Measurements from ENCODE around the gene POU6F2.

Gene POU6F2

DNA sequence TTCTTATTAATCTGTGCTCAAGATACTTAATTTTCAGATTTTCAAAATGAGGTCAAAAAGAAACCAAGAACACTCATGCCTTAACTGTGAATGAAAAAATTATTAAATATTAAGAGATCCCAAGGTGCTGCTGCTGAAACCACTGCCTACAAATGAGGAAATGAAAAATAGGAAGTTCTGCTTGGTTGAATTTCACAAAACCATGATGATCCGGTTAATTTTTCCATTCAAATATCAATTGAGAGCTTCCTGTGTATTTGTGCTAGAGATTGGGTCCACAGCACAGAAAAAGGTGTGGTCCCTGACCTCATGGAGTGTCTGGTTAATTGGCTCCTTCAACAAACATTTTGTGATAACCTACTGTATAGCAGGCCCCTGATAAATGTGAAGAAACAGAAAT, 455.8 kb downstream of the POU6F2 start:
- Histone ChIP-seq H3K9me3 (ENCODE audit: control insufficient read depth, low read length) (no peaks in the 10 kb centered on the region), H3K27me3 (replicated peaks; ENCODE audit: control insufficient read depth, insufficient read depth, low read length, poor library complexity, severe bottlenecking) (no peaks in the 10 kb centered on the region), H3K27ac (ENCODE audit: insufficient read depth, low read length, poor library complexity, severe bottlenecking) (no peak overlapping the region), H3K4me3 (ENCODE audit: insufficient read depth, low read depth, low read length, poor library complexity, severe bottlenecking) (no peak overlapping the region), H3K36me3 (ENCODE audit: control insufficient read depth, insufficient read depth, low read length) (no peaks in the 10 kb centered on the region), H3K4me1 (ENCODE audit: control insufficient read depth, insufficient read depth, low read length, poor library complexity, severe bottlenecking) (no peaks in the 10 kb centered on the region)
- DNase-seq, result no peak

DNA sequence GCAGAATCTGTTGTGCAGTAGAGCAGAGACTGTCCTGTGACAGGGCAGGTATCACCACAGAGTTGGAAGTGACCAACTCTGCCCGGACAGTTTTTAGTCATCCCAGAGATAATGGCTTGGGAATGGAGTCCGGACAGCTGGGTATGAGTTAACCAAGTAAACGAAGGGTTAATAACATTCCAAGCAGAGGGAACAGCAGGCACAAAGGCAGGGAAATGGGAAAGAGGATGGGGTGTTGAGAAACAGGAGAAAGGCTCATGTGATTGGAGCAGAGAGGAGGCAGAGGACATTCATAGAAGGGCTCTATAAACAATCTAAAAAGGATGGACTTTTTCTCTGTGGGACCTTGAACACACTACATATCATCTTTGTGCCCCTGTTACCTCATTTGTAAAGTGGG, 456.3 kb downstream of the POU6F2 start:
- no peak overlapping the region for H3K27ac ChIP-seq (ENCODE audit: insufficient read depth, low read length, poor library complexity, severe bottlenecking)
- H3K4me3 ChIP-seq (ENCODE audit: insufficient read depth, low read depth, low read length, poor library complexity, severe bottlenecking), result no peak overlapping the region
- H3K27me3 ChIP-seq (replicated peaks; ENCODE audit: control insufficient read depth, insufficient read depth, low read length, poor library complexity, severe bottlenecking), result no peaks in the 10 kb centered on the region
- no peak for DNase-seq
- no peaks in the 10 kb centered on the region for H3K9me3 ChIP-seq (ENCODE audit: control insufficient read depth, low read length)
- no peaks in the 10 kb centered on the region for H3K4me1 ChIP-seq (ENCODE audit: control insufficient read depth, insufficient read depth, low read length, poor library complexity, severe bottlenecking)
- H3K36me3 ChIP-seq (ENCODE audit: control insufficient read depth, insufficient read depth, low read length), result no peaks in the 10 kb centered on the region

GRCh38 chr7:39446546-39446945, 468.8 kb downstream of the POU6F2 start:
- Histone ChIP-seq H3K27me3 (replicated peaks; ENCODE audit: control insufficient read depth, insufficient read depth, low read length, poor library complexity, severe bottlenecking) (no peaks in the 10 kb centered on the region), H3K4me1 (ENCODE audit: control insufficient read depth, insufficient read depth, low read length, poor library complexity, severe bottlenecking) (no peaks in the 10 kb centered on the region), H3K4me3 (ENCODE audit: insufficient read depth, low read depth, low read length, poor library complexity, severe bottlenecking) (no peak overlapping the region), H3K36me3 (ENCODE audit: control insufficient read depth, insufficient read depth, low read length) (no peaks in the 10 kb centered on the region), H3K9me3 (ENCODE audit: control insufficient read depth, low read length) (no peaks in the 10 kb centered on the region), H3K27ac (ENCODE audit: insufficient read depth, low read length, poor library complexity, severe bottlenecking) (no peak overlapping the region)
- no peak for DNase-seq

GRCh38 chr7:39451901-39452300, 474.2 kb downstream of the POU6F2 start:
- no peaks in the 10 kb centered on the region for H3K27me3 ChIP-seq (replicated peaks; ENCODE audit: control insufficient read depth, insufficient read depth, low read length, poor library complexity, severe bottlenecking)
- no peak for DNase-seq
- H3K36me3 ChIP-seq (ENCODE audit: control insufficient read depth, insufficient read depth, low read length), result no peaks in the 10 kb centered on the region
- no peaks in the 10 kb centered on the region for H3K4me1 ChIP-seq (ENCODE audit: control insufficient read depth, insufficient read depth, low read length, poor library complexity, severe bottlenecking)
- H3K27ac ChIP-seq (ENCODE audit: insufficient read depth, low read length, poor library complexity, severe bottlenecking), result no peak overlapping the region
- H3K9me3 ChIP-seq (ENCODE audit: control insufficient read depth, low read length), result no peaks in the 10 kb centered on the region
- no peak overlapping the region for H3K4me3 ChIP-seq (ENCODE audit: insufficient read depth, low read depth, low read length, poor library complexity, severe bottlenecking)

DNA sequence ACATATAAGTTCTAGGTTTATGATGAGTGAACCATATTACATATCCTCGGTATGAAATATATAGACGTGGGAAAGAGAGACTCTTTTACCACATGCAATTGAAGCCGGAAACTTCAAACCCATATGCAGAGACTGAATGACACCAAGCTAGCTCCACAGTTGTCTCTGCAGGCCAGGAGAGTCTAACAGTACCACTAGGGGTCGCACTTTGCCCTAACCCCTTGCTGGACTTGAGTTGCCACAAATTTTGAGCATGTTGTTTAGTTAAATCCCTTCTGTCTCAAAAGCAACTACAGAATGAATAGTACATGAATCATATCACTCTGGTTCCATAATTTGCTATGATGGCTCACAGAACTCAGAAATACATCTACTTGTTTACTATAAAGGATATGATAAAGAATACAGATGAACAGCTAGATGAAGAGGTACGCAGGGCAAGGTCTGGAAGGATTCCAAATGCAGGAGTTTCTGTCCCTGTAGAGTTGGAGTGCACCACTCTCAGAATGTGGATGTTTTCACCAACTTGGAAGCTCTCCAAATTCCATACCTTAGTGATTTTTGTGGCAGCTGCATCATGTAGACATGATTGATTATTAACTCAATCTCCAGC, 476.1 kb downstream of the POU6F2 start:
- Histone ChIP-seq H3K4me3 (ENCODE audit: insufficient read depth, low read depth, low read length, poor library complexity, severe bottlenecking) (no peak overlapping the region), H3K36me3 (ENCODE audit: control insufficient read depth, insufficient read depth, low read length) (no peaks in the 10 kb centered on the region), H3K9me3 (ENCODE audit: control insufficient read depth, low read length) (no peaks in the 10 kb centered on the region), H3K27ac (ENCODE audit: insufficient read depth, low read length, poor library complexity, severe bottlenecking) (no peak overlapping the region), H3K4me1 (ENCODE audit: control insufficient read depth, insufficient read depth, low read length, poor library complexity, severe bottlenecking) (no peaks in the 10 kb centered on the region), H3K27me3 (replicated peaks; ENCODE audit: control insufficient read depth, insufficient read depth, low read length, poor library complexity, severe bottlenecking) (no peaks in the 10 kb centered on the region)
- DNase-seq, result peak in 1 of 3 donors; percentile 12

GRCh38 chr7:39458061-39458745, 480.5 kb downstream of the POU6F2 start:
- Histone ChIP-seq H3K4me3 (ENCODE audit: insufficient read depth, low read depth, low read length, poor library complexity, severe bottlenecking) (no peak overlapping the region), H3K27ac (ENCODE audit: insufficient read depth, low read length, poor library complexity, severe bottlenecking) (no peak overlapping the region), H3K36me3 (ENCODE audit: control insufficient read depth, insufficient read depth, low read length) (no peaks in the 10 kb centered on the region), H3K9me3 (ENCODE audit: control insufficient read depth, low read length) (no peaks in the 10 kb centered on the region), H3K27me3 (replicated peaks; ENCODE audit: control insufficient read depth, insufficient read depth, low read length, poor library complexity, severe bottlenecking) (no peaks in the 10 kb centered on the region), H3K4me1 (ENCODE audit: control insufficient read depth, insufficient read depth, low read length, poor library complexity, severe bottlenecking) (no peaks in the 10 kb centered on the region)
- DNase-seq, result no peak

DNA sequence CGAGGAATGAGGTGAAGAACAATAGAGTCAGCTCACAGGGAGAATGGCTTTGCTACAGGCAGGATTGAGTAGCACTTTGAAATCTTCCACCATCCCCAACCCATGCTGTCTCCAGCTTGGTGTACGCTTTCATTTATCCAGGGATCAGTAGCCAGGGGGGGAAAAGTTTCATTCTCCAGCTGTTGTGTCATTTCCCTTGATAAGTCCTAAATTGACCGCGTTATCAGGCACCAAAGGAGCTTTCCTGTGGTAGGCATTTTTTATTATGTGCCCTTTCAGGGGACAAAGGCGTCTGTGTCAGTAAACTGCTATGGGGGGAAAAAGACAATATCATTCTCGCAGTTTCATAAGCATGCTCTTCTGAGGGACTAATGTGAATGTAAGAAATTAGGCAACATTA, 481.9 kb downstream of the POU6F2 start:
- Histone ChIP-seq H3K4me1 (ENCODE audit: control insufficient read depth, insufficient read depth, low read length, poor library complexity, severe bottlenecking) (no peaks in the 10 kb centered on the region), H3K27me3 (replicated peaks; ENCODE audit: control insufficient read depth, insufficient read depth, low read length, poor library complexity, severe bottlenecking) (no peaks in the 10 kb centered on the region), H3K9me3 (ENCODE audit: control insufficient read depth, low read length) (no peaks in the 10 kb centered on the region)

DNA sequence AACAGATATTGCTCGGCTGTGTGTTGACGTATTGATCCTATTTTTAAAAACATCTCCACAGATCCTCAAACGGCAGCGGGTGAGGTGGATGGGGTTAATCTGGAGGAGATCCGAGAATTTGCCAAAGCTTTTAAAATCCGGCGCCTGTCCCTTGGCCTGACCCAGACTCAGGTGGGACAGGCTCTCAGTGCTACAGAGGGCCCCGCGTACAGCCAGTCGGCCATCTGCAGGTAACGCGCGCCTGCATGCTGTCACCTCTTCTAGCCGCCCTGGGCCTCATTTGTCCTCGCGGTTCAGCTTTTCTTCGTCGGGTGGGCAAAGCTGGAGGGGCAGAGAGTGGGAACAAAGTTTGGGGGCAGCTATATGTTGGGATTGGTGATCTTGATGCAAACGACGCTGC, 482.8 kb downstream of the POU6F2 start:
- Histone ChIP-seq H3K4me3 (ENCODE audit: insufficient read depth, low read depth, low read length, poor library complexity, severe bottlenecking) (no peak overlapping the region), H3K9me3 (ENCODE audit: control insufficient read depth, low read length) (no peaks in the 10 kb centered on the region), H3K4me1 (ENCODE audit: control insufficient read depth, insufficient read depth, low read length, poor library complexity, severe bottlenecking) (no peaks in the 10 kb centered on the region), H3K27me3 (replicated peaks; ENCODE audit: control insufficient read depth, insufficient read depth, low read length, poor library complexity, severe bottlenecking) (no peaks in the 10 kb centered on the region), H3K27ac (ENCODE audit: insufficient read depth, low read length, poor library complexity, severe bottlenecking) (no peak overlapping the region), H3K36me3 (ENCODE audit: control insufficient read depth, insufficient read depth, low read length) (no peaks in the 10 kb centered on the region)
- DNase-seq, result no peak

More for the DNA sequence above, 481.9 kb downstream of the POU6F2 start:
- Histone ChIP-seq H3K36me3 (ENCODE audit: control insufficient read depth, insufficient read depth, low read length) (no peaks in the 10 kb centered on the region), H3K4me3 (ENCODE audit: insufficient read depth, low read depth, low read length, poor library complexity, severe bottlenecking) (no peak overlapping the region), H3K27ac (ENCODE audit: insufficient read depth, low read length, poor library complexity, severe bottlenecking) (no peak overlapping the region)
- DNase-seq, result no peak

- Histone ChIP-seq H3K4me3 (ENCODE audit: insufficient read depth, low read depth, low read length, poor library complexity, severe bottlenecking) (no peak overlapping the region), H3K9me3 (ENCODE audit: control insufficient read depth, low read length) (no peaks in the 10 kb centered on the region), H3K27ac (ENCODE audit: insufficient read depth, low read length, poor library complexity, severe bottlenecking) (no peak overlapping the region), H3K27me3 (replicated peaks; ENCODE audit: control insufficient read depth, insufficient read depth, low read length, poor library complexity, severe bottlenecking) (no peaks in the 10 kb centered on the region), H3K4me1 (ENCODE audit: control insufficient read depth, insufficient read depth, low read length, poor library complexity, severe bottlenecking) (no peaks in the 10 kb centered on the region), H3K36me3 (ENCODE audit: control insufficient read depth, insufficient read depth, low read length) (no peaks in the 10 kb centered on the region)
- no peak for DNase-seq
Observed at GRCh38 chr7:39461263-39461820, 483.6 kb downstream of the POU6F2 start.

GRCh38 chr7:39463252-39463651, 485.5 kb downstream of the POU6F2 start:
- no peak for DNase-seq
- Histone ChIP-seq H3K27ac (ENCODE audit: insufficient read depth, low read length, poor library complexity, severe bottlenecking) (no peak overlapping the region), H3K4me1 (ENCODE audit: control insufficient read depth, insufficient read depth, low read length, poor library complexity, severe bottlenecking) (no peaks in the 10 kb centered on the region), H3K27me3 (replicated peaks; ENCODE audit: control insufficient read depth, insufficient read depth, low read length, poor library complexity, severe bottlenecking) (no peaks in the 10 kb centered on the region), H3K4me3 (ENCODE audit: insufficient read depth, low read depth, low read length, poor library complexity, severe bottlenecking) (no peak overlapping the region), H3K36me3 (ENCODE audit: control insufficient read depth, insufficient read depth, low read length) (no peaks in the 10 kb centered on the region), H3K9me3 (ENCODE audit: control insufficient read depth, low read length) (no peaks in the 10 kb centered on the region)
